OCI-LY1 (cell line): ENCODE data around the gene EXOSC7.

Experiments
- H2AFZ ChIP-seq: fragments of 200-600 bp; sonication (generic), shearing (Covaris generic); 2 replicates; pipeline ENCODE4 v1.6.0; 2014; ENCODE audit warnings: antibody characterized with exemption, mild to moderate bottlenecking, low read length
- H3F3A ChIP-seq: fragments of 200-600 bp; sonication (generic), shearing (Covaris generic); 2 replicates; pipeline ENCODE4 v1.6.0; 2014; ENCODE audit warnings: mild to moderate bottlenecking, antibody characterized with exemption, low read length, moderate library complexity; ENCODE audit not compliant: insufficient read depth
- H3K27ac ChIP-seq: fragments of 200-600 bp; sonication (generic); 2 replicates; pipeline ENCODE4 v1.5.1; 2014; ENCODE audit warnings: low read length, mixed run types, mild to moderate bottlenecking, low read depth; ENCODE audit not compliant: poor library complexity, severe bottlenecking
- H3K27me3 ChIP-seq: fragments of 200-600 bp; sonication (generic); 2 replicates; pipeline ENCODE4 v1.6.0; 2014; ENCODE audit warnings: antibody characterized with exemption, mild to moderate bottlenecking, low read length, moderate library complexity; ENCODE audit not compliant: insufficient read depth
- H3K36me3 ChIP-seq: fragments of 200-600 bp; sonication (generic); 2 replicates; pipeline ENCODE4 v1.6.1; 2014; ENCODE audit warnings: mild to moderate bottlenecking, antibody characterized with exemption, low read length, moderate library complexity, mixed read lengths; ENCODE audit not compliant: insufficient read depth
- H3K4me1 ChIP-seq: fragments of 200-600 bp; sonication (generic); 2 replicates; pipeline ENCODE4 v1.5.1; 2014; ENCODE audit warnings: mild to moderate bottlenecking, low read length, moderate library complexity; ENCODE audit not compliant: insufficient read depth, severe bottlenecking
- H3K4me2 ChIP-seq: fragments of 200-600 bp; sonication (generic), shearing (Covaris generic); 2 replicates; pipeline ENCODE4 v1.6.1; 2014; ENCODE audit warnings: low read length
- H3K4me3 ChIP-seq: fragments of 200-600 bp; sonication (generic); 2 replicates; pipeline ENCODE4 v1.5.1; 2014; ENCODE audit warnings: low read length, low read depth, mild to moderate bottlenecking, mixed read lengths; ENCODE audit not compliant: poor library complexity, severe bottlenecking
- H3K79me2 ChIP-seq: fragments of 200-600 bp; shearing (Covaris generic); 2 replicates; pipeline ENCODE4 v1.6.1; 2016; ENCODE audit warnings: mixed run types, low read length, mixed read lengths; ENCODE audit not compliant: insufficient read depth
- H3K9ac ChIP-seq: fragments of 200-600 bp; sonication (generic), shearing (Covaris generic); 2 replicates; pipeline ENCODE4 v1.6.1; 2014; ENCODE audit warnings: mild to moderate bottlenecking, low read length, mixed read lengths
- H3K9me2 ChIP-seq: fragments of 200-600 bp; sonication (generic), shearing (Covaris generic); 2 replicates; pipeline ENCODE4 v1.6.1; 2014; ENCODE audit warnings: low read depth, mild to moderate bottlenecking, low read length, mixed read lengths
- H3K9me3 ChIP-seq: fragments of 200-600 bp; shearing (Covaris generic); 2 replicates; pipeline ENCODE4 v1.6.1; 2014; ENCODE audit warnings: low read length, mixed read lengths
- H4K20me1 ChIP-seq: fragments of 200-600 bp; sonication (generic), shearing (Covaris generic); 2 replicates; pipeline ENCODE4 v1.6.0; 2016; ENCODE audit warnings: mild to moderate bottlenecking, low read length; ENCODE audit not compliant: insufficient read depth
- CTCF ChIP-seq: fragments of 200-600 bp; sonication (generic), shearing (Covaris generic); IDR thresholded peaks from 2 replicates; pipeline ENCODE4 v1.5.1; 2017; ENCODE audit warnings: mild to moderate bottlenecking, antibody characterized with exemption, low read length, moderate library complexity, mixed read lengths
- EZH2 ChIP-seq: fragments of 200-600 bp; sonication (generic), shearing (Covaris generic); IDR thresholded peaks from 2 replicates; pipeline ENCODE4 v1.8.0; 2017; ENCODE audit warnings: borderline replicate concordance, mixed run types, mild to moderate bottlenecking, antibody characterized with exemption, low read length, moderate library complexity, mixed read lengths

EXOSC7 gene

GRCh38 chr3:45059132-45059531 is 83.1 kb downstream of the EXOSC7 start:
- Histone ChIP-seq H2AFZ (no peak overlapping the region), H3K9me2 (no peaks in the 10 kb centered on the region), H3K4me3 (no peak overlapping the region), H3K4me1 (no peaks in the 10 kb centered on the region), H3K36me3 (no peaks in the 10 kb centered on the region), H3K9me3 (no peaks in the 10 kb centered on the region), H3K27me3 (no peaks in the 10 kb centered on the region), H3K79me2 (no peaks in the 10 kb centered on the region), H3F3A (no peaks in the 10 kb centered on the region), H3K27ac (no peak overlapping the region), H4K20me1 (no peaks in the 10 kb centered on the region), H3K4me2 (no peak overlapping the region), H3K9ac (no peak overlapping the region)
- no peak for TF ChIP-seq EZH2
- TF ChIP-seq CTCF = no peak

- H3K4me2 ChIP-seq = no peak overlapping the region
- H3K9me3 ChIP-seq = no peaks in the 10 kb centered on the region
- no peaks in the 10 kb centered on the region for H3K27me3 ChIP-seq
- no peak for TF ChIP-seq EZH2
- TF ChIP-seq CTCF = no peak
- no peak overlapping the region for H2AFZ ChIP-seq
- no peak overlapping the region for H3K27ac ChIP-seq
- no peaks in the 10 kb centered on the region for H3K4me1 ChIP-seq
- H3K9ac ChIP-seq = no peak overlapping the region
- H3K79me2 ChIP-seq = no peaks in the 10 kb centered on the region
- H3K36me3 ChIP-seq = no peaks in the 10 kb centered on the region
- no peaks in the 10 kb centered on the region for H3F3A ChIP-seq
- H4K20me1 ChIP-seq = no peaks in the 10 kb centered on the region
- H3K9me2 ChIP-seq = no peaks in the 10 kb centered on the region
- no peak overlapping the region for H3K4me3 ChIP-seq
Measured at GRCh38 chr3:45060165-45060892, 84.3 kb downstream of the EXOSC7 start.
